Mucosa of rectum (tissue), 2 donors: ENCODE data around the gene TLK1.

Experiments
- H3K27ac ChIP-seq, 2 donors: one replicate each; pipeline ENCODE4 v1.7.0; 2013; ENCODE audit warnings: inconsistent platforms in 2 of 2, low read depth in 2 of 2, low read length in 2 of 2
- H3K27me3 ChIP-seq, 2 donors: one replicate each; pipeline ENCODE4 v1.7.0; 2013; ENCODE audit warnings: low read length in 2 of 2; ENCODE audit not compliant: control insufficient read depth in 2 of 2, insufficient read depth in 2 of 2
- H3K36me3 ChIP-seq, 2 donors: one replicate each; pipeline ENCODE4 v1.7.0; 2013; ENCODE audit warnings: low read length in 2 of 2; ENCODE audit not compliant: control insufficient read depth in 2 of 2, insufficient read depth in 2 of 2
- H3K4me1 ChIP-seq, 2 donors: one replicate each; pipeline ENCODE4 v1.7.0; 2013; ENCODE audit warnings: low read length in 2 of 2, mild to moderate bottlenecking in 1 of 2; ENCODE audit not compliant: control insufficient read depth in 2 of 2, insufficient read depth in 2 of 2
- H3K4me3 ChIP-seq, 2 donors: one replicate each; pipeline ENCODE4 v1.7.0; 2013; ENCODE audit warnings: low read length in 2 of 2
- H3K9ac ChIP-seq, 2 donors: one replicate each; pipeline ENCODE4 v1.7.0; 2013; ENCODE audit warnings: low read length in 2 of 2, low read depth in 1 of 2, mild to moderate bottlenecking in 1 of 2
- H3K9me3 ChIP-seq, 2 donors: one replicate each; pipeline ENCODE4 v1.7.0; 2013; ENCODE audit warnings: low read length in 2 of 2; ENCODE audit not compliant: control insufficient read depth in 2 of 2
- donor health status: healthy.
- donor health status: Normal muscosa, but diverticular disease.

TLK1 gene

DNA sequence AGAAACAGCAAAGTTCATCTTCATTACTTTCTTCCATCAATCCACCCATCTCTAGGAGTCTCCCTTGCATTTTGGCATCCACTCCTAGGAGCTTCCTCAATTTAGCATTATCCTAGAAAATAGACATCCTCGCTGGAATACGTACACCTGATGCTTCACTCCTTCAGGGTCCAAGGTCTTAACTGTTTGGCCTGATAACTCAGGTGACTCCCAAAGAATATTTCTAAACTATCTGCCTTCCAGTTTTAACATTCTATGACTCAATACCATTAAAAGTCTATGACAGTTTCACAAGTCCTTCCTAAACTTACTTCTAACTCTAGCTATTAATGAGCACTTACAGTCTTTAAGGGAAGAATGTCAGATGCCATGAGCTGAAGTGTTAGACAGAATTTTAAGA is 26.5 kb upstream of the TLK1 start:
- Histone ChIP-seq H3K27me3 (no peaks in the 10 kb centered on the region), H3K9ac (no peak overlapping the region), H3K9me3 (no peaks in the 10 kb centered on the region), H3K4me3 (no peak overlapping the region), H3K27ac (no peak overlapping the region), H3K4me1 (no peaks in the 10 kb centered on the region), H3K36me3 (no peaks in the 10 kb centered on the region)

DNA sequence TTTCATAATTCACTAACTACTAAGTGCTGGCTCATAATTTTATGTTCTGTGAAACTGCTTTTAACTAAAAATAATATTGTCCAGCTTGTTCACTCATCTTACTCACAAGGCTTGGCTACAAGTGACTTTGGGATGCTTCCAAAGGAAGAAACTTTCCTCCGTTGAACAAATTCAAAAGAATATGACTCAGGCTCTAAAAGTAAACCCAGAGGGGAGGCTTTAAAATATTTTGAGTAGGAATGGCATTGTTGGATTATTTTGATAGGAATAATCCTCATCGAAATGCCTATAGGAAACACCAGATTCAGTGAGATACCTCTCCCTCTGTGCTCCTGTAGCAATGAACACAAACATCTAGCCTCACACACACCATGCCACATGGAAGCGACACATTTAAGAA is 25.2 kb upstream of the TLK1 start:
- Histone ChIP-seq H3K27ac (no peak overlapping the region), H3K9me3 (no peaks in the 10 kb centered on the region), H3K27me3 (no peaks in the 10 kb centered on the region)

DNA sequence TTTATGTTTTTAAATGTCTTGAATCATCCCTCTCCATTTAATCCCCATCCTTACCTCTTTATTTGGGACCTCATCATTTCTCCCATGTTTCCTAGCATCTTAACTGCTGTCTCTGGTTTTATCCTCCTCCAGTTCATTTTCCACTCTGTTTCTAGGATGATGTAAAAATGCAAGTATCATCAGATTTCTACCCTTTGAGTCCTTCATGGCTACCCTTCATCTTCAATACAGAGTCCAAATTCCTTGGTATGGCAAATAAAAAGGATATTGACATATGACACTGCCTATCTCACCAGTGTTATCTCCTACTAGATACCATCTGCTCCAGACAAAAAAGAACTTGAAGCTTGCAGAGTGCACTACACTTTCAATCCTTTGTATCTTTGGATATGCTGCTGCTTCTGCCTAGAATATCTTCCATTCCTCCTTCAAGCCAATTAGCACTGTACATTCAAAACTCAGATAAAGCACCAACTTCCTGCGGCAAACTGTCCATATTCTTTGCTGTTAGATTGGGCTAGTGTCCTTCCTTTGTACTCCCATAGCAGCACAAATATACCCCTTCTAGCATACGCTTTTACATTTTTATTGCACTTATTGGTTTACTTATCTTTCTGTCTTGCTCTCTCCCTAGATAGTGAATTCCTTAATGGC is 24.6 kb upstream of the TLK1 start:
- H3K27me3 ChIP-seq, result no peaks in the 10 kb centered on the region
- no peak overlapping the region for H3K9ac ChIP-seq
- no peak overlapping the region for H3K27ac ChIP-seq
- no peaks in the 10 kb centered on the region for H3K4me1 ChIP-seq
- no peaks in the 10 kb centered on the region for H3K36me3 ChIP-seq
- no peaks in the 10 kb centered on the region for H3K9me3 ChIP-seq
- H3K4me3 ChIP-seq, result no peak overlapping the region

More for the DNA sequence above, 25.2 kb upstream of the TLK1 start:
- Histone ChIP-seq H3K4me3 (no peak overlapping the region), H3K36me3 (no peaks in the 10 kb centered on the region), H3K4me1 (no peaks in the 10 kb centered on the region), H3K9ac (no peak overlapping the region)

DNA sequence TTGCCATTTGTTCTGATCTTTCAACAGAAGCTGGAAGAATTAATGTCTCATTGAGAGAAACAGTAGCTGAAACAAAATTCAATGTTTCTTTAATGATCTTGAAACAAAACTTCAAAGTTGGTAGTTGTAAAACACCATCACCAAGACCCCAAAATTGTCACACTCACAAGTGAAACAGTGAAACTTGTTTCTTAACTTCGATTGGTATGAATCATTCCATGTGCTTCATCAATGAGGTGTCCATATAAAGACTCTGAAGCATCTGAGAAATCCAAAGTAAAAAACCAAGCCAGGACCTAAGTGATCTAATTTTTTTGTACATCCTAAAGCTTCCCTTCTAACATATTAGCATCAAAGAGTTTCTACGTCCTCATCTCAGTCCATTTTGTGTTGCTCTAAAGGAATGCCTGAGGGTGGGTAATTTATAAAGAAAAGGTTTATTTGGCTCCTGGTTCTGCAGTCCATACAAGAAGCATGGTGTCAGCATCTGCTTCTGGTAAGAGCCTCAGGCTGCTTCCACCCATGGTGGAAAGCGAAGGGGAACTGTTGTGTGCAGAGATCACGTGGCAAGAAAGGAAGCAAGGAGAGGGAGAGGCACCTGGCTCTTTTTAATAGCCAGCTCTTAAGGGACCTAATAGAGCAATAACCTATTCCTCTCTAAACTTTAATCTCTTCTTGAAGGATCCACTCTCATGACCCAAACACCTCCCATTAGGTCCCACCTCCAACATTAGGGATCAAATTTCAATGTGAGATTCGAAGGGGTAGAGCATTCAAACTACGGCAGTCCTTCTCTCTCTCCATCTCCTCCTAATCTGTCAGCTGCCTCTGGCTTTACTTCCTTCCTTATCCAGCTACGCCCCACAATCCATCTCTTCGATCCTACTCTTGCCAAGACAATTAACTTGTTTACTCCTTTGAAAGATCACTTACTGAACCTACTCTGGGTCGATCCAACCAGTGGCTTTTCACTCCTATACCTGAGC is 20.7 kb upstream of the TLK1 start:
- Histone ChIP-seq H3K9me3 (no peaks in the 10 kb centered on the region), H3K4me3 (peak overlapping the region; percentile 2 to 27), H3K9ac (no peak overlapping the region), H3K27ac (no peak overlapping the region), H3K4me1 (no peaks in the 10 kb centered on the region), H3K27me3 (no peaks in the 10 kb centered on the region), H3K36me3 (no peaks in the 10 kb centered on the region)

DNA sequence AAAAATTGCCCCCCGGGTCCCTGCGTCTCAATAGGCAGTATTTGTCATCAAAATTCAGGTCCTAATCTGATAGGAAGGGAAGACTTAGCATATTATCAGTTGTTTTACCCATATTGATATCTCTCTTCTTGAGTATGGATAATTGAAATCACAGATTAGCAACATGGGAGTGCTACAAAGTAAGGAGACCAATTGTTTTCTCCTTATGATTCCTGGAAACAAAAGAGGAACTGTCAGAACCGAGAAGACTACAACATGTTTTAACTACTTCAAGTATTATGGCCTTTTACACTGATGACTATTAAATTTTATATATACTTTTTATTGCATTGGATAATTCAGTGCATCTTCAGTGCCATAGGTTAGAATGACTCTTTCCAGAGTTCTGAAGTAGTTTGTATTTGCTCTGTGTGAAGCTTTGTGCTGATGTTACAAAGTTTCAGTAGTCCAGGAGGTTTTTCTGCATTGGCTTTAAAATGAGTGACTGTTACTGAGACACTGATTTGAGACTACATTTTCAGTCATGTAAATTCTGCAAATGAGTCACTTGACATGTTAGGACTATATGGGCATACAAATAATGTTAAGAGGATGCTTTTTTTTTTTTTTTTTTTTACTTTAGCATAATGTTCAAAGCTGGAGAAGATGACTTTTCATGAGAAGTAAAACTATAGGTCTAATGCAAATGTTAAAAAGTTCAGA is 19.7 kb upstream of the TLK1 start:
- H3K36me3 ChIP-seq, result no peaks in the 10 kb centered on the region
- no peak overlapping the region for H3K4me3 ChIP-seq
- H3K27ac ChIP-seq, result no peak overlapping the region
- no peaks in the 10 kb centered on the region for H3K4me1 ChIP-seq
- H3K27me3 ChIP-seq, result no peaks in the 10 kb centered on the region
- H3K9me3 ChIP-seq, result no peaks in the 10 kb centered on the region
- no peak overlapping the region for H3K9ac ChIP-seq

DNA sequence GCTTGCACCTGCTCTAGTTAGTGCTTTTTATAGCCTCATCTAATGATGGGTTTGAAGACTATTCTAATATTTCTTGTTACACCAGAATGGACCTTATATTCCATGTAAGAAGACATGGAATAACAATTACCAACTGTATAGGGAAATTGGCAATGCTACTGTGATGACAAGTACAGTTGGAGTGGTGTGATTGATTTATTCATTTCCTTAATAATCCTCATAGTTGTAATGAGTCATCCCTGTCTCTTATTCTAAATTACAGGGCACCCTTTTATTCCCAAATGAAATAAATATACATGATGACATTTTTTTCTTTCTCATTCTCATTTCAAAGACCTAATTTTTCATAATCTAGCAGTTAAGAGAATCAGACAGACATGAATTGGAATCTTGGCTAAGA is 18.3 kb upstream of the TLK1 start:
- Histone ChIP-seq H3K4me1 (no peaks in the 10 kb centered on the region), H3K36me3 (no peaks in the 10 kb centered on the region), H3K4me3 (no peak overlapping the region), H3K9me3 (no peaks in the 10 kb centered on the region), H3K27me3 (no peaks in the 10 kb centered on the region), H3K27ac (no peak overlapping the region), H3K9ac (no peak overlapping the region)

DNA sequence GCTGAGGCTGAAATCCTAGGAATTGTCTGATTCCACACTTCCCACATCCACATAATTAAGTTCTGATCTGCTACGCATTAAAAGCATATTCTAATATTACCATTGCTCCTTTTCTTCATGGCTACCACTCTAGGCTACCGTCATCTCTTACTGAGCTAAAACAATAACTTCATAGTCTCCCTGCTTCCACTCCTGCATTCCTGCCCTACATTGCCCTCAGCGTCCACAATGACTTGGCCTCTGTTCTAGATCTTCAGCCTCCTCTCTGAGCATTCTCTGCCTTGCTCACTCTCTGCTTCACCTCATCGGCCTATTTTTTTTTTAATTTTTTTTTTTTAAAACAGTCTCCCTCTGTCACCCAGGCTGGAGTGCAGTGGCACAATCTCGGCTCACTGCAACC is 15.8 kb upstream of the TLK1 start:
- Histone ChIP-seq H3K4me1 (no peaks in the 10 kb centered on the region), H3K9me3 (no peaks in the 10 kb centered on the region), H3K36me3 (no peaks in the 10 kb centered on the region), H3K4me3 (no peak overlapping the region), H3K9ac (no peak overlapping the region), H3K27ac (no peak overlapping the region), H3K27me3 (no peaks in the 10 kb centered on the region)

DNA sequence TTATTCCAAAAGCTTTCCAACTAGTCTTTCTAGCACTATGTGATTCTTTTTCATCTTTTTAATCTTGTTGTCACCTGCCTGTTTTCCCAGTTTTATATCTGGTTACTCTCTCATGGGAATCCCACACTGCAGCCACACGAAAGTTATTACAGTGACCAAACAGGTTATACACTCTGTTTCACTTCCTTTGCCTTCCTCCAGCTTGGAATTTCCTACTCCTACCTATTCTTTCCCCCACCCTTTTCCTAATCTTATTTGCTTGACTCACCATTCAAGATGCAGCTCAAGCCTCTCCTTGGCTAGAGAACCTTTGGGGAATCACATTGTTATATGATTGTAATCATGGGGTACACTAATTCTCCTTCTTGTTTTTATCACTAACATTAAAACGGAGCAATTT is 13.4 kb upstream of the TLK1 start:
- no peaks in the 10 kb centered on the region for H3K4me1 ChIP-seq
- H3K9ac ChIP-seq, result no peak overlapping the region
- no peaks in the 10 kb centered on the region for H3K9me3 ChIP-seq
- H3K27ac ChIP-seq, result no peak overlapping the region
- no peak overlapping the region for H3K4me3 ChIP-seq
- no peaks in the 10 kb centered on the region for H3K36me3 ChIP-seq
- H3K27me3 ChIP-seq, result no peaks in the 10 kb centered on the region

DNA sequence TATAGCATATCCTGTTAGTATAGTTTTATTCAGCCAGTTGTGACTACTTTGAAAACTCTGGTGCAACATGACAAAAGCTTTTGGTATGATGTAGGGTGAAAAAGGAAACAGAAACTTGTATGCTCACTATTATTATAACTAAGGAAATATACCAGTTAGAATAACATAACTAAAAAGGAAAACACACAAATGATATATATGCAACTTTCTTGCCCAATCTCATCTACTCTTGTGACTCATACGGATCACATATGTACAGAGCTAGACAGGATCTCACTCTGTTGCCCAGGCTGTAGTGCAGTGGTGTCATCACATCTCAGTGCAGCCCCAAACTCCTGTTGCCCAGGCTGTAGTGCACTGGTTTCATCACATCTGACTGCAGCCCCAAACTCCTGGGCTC is 12.4 kb upstream of the TLK1 start:
- H3K4me1 ChIP-seq, result no peaks in the 10 kb centered on the region
- H3K27me3 ChIP-seq, result no peaks in the 10 kb centered on the region
- H3K9me3 ChIP-seq, result no peaks in the 10 kb centered on the region
- no peak overlapping the region for H3K9ac ChIP-seq
- H3K36me3 ChIP-seq, result no peaks in the 10 kb centered on the region
- H3K27ac ChIP-seq, result no peak overlapping the region
- H3K4me3 ChIP-seq, result no peak overlapping the region

DNA sequence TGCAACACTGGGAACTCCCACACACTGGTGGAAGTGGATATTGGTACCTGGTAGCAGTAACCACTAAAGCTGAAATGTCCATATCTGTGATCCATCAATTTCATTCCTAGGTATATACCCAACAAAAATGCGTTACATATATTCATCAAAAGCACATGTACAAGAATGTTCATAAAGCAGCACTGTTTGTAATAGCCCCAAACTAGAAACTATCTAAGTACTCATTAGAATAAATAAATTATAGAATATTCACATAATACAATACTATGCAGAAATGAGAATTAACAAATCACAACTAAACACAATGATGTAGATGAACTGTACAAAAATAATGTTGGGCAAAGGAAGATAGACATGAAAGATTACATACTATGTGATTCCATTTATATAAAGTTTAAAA is 11.1 kb upstream of the TLK1 start:
- H3K4me3 ChIP-seq, result no peak overlapping the region
- H3K9ac ChIP-seq, result no peak overlapping the region
- no peaks in the 10 kb centered on the region for H3K9me3 ChIP-seq
- H3K4me1 ChIP-seq, result no peaks in the 10 kb centered on the region
- H3K27ac ChIP-seq, result no peak overlapping the region
- no peaks in the 10 kb centered on the region for H3K27me3 ChIP-seq
- H3K36me3 ChIP-seq, result no peaks in the 10 kb centered on the region
